HEK293 (cell line): Measurements from ENCODE around the gene PHACTR1.

Experiments
- KLF10 ChIP-seq: fragments of 450-650 bp; IDR thresholded peaks from 2 replicates; pipeline ENCODE4 v1.5.1; 2018; ENCODE audit warnings: missing biosample characterization, mild to moderate bottlenecking, missing genetic modification characterization
- ZNF654 ChIP-seq: fragments of 450-650 bp; formaldehyde crosslinking; IDR thresholded peaks from 2 replicates; pipeline ENCODE4 v1.5.1; 2016; ENCODE audit warnings: low read depth, missing biosample characterization, missing genetic modification characterization
- TF ChIP-seq, protein P1 (sequence below): fragments of 450-650 bp; formaldehyde crosslinking; IDR thresholded peaks from 2 replicates; pipeline ENCODE4 v1.5.1; 2016; ENCODE audit warnings: missing biosample characterization, missing genetic modification characterization
- TF ChIP-seq, protein P2 (sequence below): fragments of 450-650 bp; formaldehyde crosslinking; IDR thresholded peaks from 2 replicates; pipeline ENCODE4 v1.5.1; 2016; ENCODE audit warnings: missing biosample characterization, missing genetic modification characterization

DNA sequence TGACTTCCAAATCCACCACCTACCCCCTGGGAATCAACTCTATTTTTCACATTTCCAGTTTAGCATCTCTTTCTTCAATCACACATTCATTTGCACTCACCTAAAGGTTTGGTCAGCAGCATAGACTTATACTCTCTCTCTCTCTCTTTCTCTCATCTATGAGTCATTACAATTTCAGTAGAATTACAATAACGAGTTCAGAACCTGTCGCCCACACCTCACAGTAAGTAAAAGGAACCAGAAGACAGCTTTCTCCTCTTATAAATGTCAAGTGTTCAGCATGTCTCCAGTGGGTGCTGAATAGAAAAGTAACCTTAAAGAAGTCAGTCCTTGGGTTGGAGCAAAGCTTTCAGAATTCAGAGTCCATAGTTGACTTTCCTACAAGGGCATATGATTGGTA, 1.1 kb upstream of the PHACTR1 start:
- no peak for TF ChIP-seq ZNF654 (tag by site-specific recombination)
- TF ChIP-seq, protein P1, sequence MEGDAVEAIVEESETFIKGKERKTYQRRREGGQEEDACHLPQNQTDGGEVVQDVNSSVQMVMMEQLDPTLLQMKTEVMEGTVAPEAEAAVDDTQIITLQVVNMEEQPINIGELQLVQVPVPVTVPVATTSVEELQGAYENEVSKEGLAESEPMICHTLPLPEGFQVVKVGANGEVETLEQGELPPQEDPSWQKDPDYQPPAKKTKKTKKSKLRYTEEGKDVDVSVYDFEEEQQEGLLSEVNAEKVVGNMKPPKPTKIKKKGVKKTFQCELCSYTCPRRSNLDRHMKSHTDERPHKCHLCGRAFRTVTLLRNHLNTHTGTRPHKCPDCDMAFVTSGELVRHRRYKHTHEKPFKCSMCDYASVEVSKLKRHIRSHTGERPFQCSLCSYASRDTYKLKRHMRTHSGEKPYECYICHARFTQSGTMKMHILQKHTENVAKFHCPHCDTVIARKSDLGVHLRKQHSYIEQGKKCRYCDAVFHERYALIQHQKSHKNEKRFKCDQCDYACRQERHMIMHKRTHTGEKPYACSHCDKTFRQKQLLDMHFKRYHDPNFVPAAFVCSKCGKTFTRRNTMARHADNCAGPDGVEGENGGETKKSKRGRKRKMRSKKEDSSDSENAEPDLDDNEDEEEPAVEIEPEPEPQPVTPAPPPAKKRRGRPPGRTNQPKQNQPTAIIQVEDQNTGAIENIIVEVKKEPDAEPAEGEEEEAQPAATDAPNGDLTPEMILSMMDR (tag by site-specific recombination): no peak
- TF ChIP-seq, protein P2, sequence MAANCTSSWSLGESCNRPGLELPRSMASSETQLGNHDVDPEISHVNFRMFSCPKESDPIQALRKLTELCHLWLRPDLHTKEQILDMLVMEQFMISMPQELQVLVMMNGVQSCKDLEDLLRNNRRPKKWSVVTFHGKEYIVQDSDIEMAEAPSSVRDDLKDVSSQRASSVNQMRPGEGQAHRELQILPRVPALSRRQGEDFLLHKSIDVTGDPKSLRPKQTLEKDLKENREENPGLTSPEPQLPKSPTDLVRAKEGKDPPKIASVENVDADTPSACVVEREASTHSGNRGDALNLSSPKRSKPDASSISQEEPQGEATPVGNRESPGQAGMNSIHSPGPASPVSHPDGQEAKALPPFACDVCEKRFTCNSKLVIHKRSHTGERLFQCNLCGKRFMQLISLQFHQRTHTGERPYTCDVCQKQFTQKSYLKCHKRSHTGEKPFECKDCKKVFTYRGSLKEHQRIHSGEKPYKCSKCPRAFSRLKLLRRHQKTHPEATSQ: no peak
- TF ChIP-seq KLF10 (tag by site-specific recombination): no peak
